DMS 273 (cell line): Measurements from ENCODE around the gene ACTRT1.

ENCODE experiments used
- DNase-seq: peaks from one replicate; lab custom pipeline; 2025; ENCODE audit not compliant: unreplicated experiment; lab: John Stamatoyannopoulos, UW

Gene ACTRT1

GRCh38 chrX:128052303-128052702, at the start of gene ACTRT1:
Gene ACTRT1, minus strand, starts transcription at chrX:128052403. Its CDS starts 197 bp downstream, at chrX:128052206.
- DNase-seq = no peak

- no peak for DNase-seq
Measured at GRCh38 chrX:128078545-128078944, 26.3 kb upstream of the ACTRT1 start.

GRCh38 chrX:128057421-128057820, 5.2 kb upstream of the ACTRT1 start:
- no peak for DNase-seq

- DNase-seq = no peak
Measured at GRCh38 chrX:128051526-128051925, 677 bp downstream of the ACTRT1 start.

GRCh38 chrX:128035318-128035717, 16.9 kb downstream of the ACTRT1 start:
- no peak for DNase-seq

GRCh38 chrX:128021566-128021965, 30.6 kb downstream of the ACTRT1 start:
- DNase-seq = no peak

GRCh38 chrX:128020701-128021100, 31.5 kb downstream of the ACTRT1 start:
- no peak for DNase-seq

- DNase-seq = no peak
Measured at GRCh38 chrX:128019218-128019617, 33.0 kb downstream of the ACTRT1 start.

- DNase-seq = no peak
Measured at GRCh38 chrX:128012015-128012414, 40.2 kb downstream of the ACTRT1 start.

- no peak for DNase-seq
Measured at GRCh38 chrX:128007882-128008281, 44.3 kb downstream of the ACTRT1 start.
